Tibial nerve (tissue), 3 donors: ENCODE data around the gene CHST15.

ENCODE experiments used
- CTCF ChIP-seq, 5 experiments: fragments of 200-600 bp in 3 of 5; fragments of 450-650 bp in 2 of 5; sonication (generic) in 3 of 5; IDR thresholded peaks; one replicate each; pipeline ENCODE4 v1.5.1; 2016 to 2019; ENCODE audit warnings: antibody characterized with exemption in 5 of 5, mild to moderate bottlenecking in 3 of 5, moderate library complexity in 2 of 5
- POLR2A ChIP-seq, 2 donors: fragments of 450-650 bp; IDR thresholded peaks; one replicate each; pipeline ENCODE4 v1.6.1; 2017; ENCODE audit warnings: antibody characterized with exemption in 2 of 2, mild to moderate bottlenecking in 2 of 2, moderate library complexity in 2 of 2

- TF ChIP-seq POLR2A (IDR thresholded peaks at IDR 0.05): no peak
- no peak for TF ChIP-seq CTCF (IDR thresholded peaks at IDR 0.05)
Measured at GRCh38 chr10:123958241-123958640, 135.2 kb downstream of the CHST15 start.
